GM23338 (cell line): ENCODE results near the gene TPRG1. TPM values are rescaled to one million over a fixed set of nuclear protein-coding genes. Genes with fewer than 3 reads are reported as not detected.

Experiments used
- ATAC-seq: fragments of 200-7000 bp; cut with Tn5 transposase; 3 replicates; pipeline ENCODE4 v1.9.1; 2020
- DNase-seq: peaks from one replicate; pipeline ENCODE4 v3.0.0-alpha.2; 2015; ENCODE audit warnings: low spot score
- H2AFZ ChIP-seq: fragments of 200-600 bp; sonication (generic); 2 replicates; pipeline ENCODE4 v1.8.0; 2016; ENCODE audit warnings: antibody characterized with exemption, mild to moderate bottlenecking, moderate library complexity
- H3F3A ChIP-seq: fragments of 200-600 bp; sonication (generic); replicated peaks from 2 replicates; pipeline ENCODE4 v1.8.0; 2017; ENCODE audit warnings: antibody characterized with exemption, mixed run types, low read depth
- H3K27ac ChIP-seq: fragments of 200-600 bp; sonication (generic); 2 replicates; pipeline ENCODE4 v1.6.1; 2016; ENCODE audit warnings: low read depth
- H3K27me3 ChIP-seq: fragments of 200-600 bp; sonication (generic); 2 replicates; pipeline ENCODE4 v1.8.0; 2016; ENCODE audit warnings: mild to moderate bottlenecking, mixed run types, moderate library complexity; ENCODE audit not compliant: insufficient read depth
- H3K36me3 ChIP-seq: fragments of 200-600 bp; sonication (generic); 2 replicates; pipeline ENCODE4 v1.8.0; 2016; ENCODE audit warnings: mild to moderate bottlenecking; ENCODE audit not compliant: insufficient read depth
- H3K4me1 ChIP-seq: fragments of 200-600 bp; sonication (generic); 2 replicates; pipeline ENCODE4 v1.8.0; 2016; ENCODE audit warnings: mild to moderate bottlenecking, moderate library complexity; ENCODE audit not compliant: insufficient read depth
- H3K4me2 ChIP-seq: fragments of 200-600 bp; sonication (generic); 2 replicates; pipeline ENCODE4 v1.7.1; 2017; ENCODE audit warnings: mixed run types
- H3K4me3 ChIP-seq: fragments of 200-600 bp; sonication (generic); 2 replicates; pipeline ENCODE4 v1.6.1; 2016; ENCODE audit warnings: mixed run types
- H3K79me2 ChIP-seq: fragments of 200-600 bp; sonication (generic); replicated peaks from 2 replicates; pipeline ENCODE4 v1.8.0; 2017; ENCODE audit warnings: mild to moderate bottlenecking; ENCODE audit not compliant: insufficient read depth
- H3K9me2 ChIP-seq: fragments of 200-600 bp; sonication (generic); 2 replicates; pipeline ENCODE4 v1.8.0; 2017; ENCODE audit not compliant: insufficient read depth
- H4K20me1 ChIP-seq: fragments of 200-600 bp; sonication (generic); replicated peaks from 2 replicates; pipeline ENCODE4 v1.8.0; 2017; ENCODE audit warnings: mild to moderate bottlenecking; ENCODE audit not compliant: insufficient read depth
- H3K27ac Mint-ChIP-seq: 2 replicates; pipeline ENCODE4 v1.8.0; 2020; ENCODE audit warnings: inconsistent platforms, mild to moderate bottlenecking, moderate library complexity, mixed read lengths
- H3K27me3 Mint-ChIP-seq: 3 replicates; pipeline ENCODE4 v1.8.0; 2022; ENCODE audit warnings: low read depth, mild to moderate bottlenecking, moderate library complexity, mixed read lengths, inconsistent platforms; ENCODE audit not compliant: insufficient read depth, poor library complexity
- H3K36me3 Mint-ChIP-seq: 3 replicates; pipeline ENCODE4 v1.8.0; 2021; ENCODE audit warnings: low read depth, mild to moderate bottlenecking, inconsistent platforms, moderate library complexity, mixed read lengths
- H3K4me1 Mint-ChIP-seq: 3 replicates; pipeline ENCODE4 v1.8.0; 2020; ENCODE audit warnings: mild to moderate bottlenecking, inconsistent platforms, mixed read lengths
- H3K4me3 Mint-ChIP-seq: 3 replicates; pipeline ENCODE4 v1.8.0; 2021; ENCODE audit warnings: moderate library complexity, mild to moderate bottlenecking, inconsistent platforms, mixed read lengths
- H3K9me3 Mint-ChIP-seq: 3 replicates; pipeline ENCODE4 v1.8.0; 2020; ENCODE audit warnings: moderate library complexity, mild to moderate bottlenecking, inconsistent platforms, mixed read lengths
- CTCF ChIP-seq, 2 experiments: fragments of 200-600 bp in 1 of 2; sonication (generic) in 1 of 2; conservative IDR thresholded peaks; 2 replicates each; pipeline versions ENCODE4 v1.5.1 to v1.6.1; 2016 to 2017; ENCODE audit warnings: antibody characterized with exemption in 2 of 2, low read depth in 2 of 2, mild to moderate bottlenecking in 2 of 2, moderate library complexity in 1 of 2
- ETS1 ChIP-seq: IDR thresholded peaks from 2 replicates; pipeline ENCODE4 v1.6.1; 2016; ENCODE audit warnings: antibody characterized with exemption
- EZH2 ChIP-seq: fragments of 200-600 bp; sonication (generic); IDR thresholded peaks from one replicate; pipeline ENCODE4 v1.8.0; 2017; ENCODE audit warnings: antibody characterized with exemption, mild to moderate bottlenecking, low read depth; ENCODE audit not compliant: unreplicated experiment
- EZH2phosphoT487 ChIP-seq: fragments of 200-600 bp; sonication (generic); IDR thresholded peaks from one replicate; pipeline ENCODE4 v1.8.1; 2018; ENCODE audit warnings: antibody characterized with exemption; ENCODE audit not compliant: unreplicated experiment
- JUNB ChIP-seq: IDR thresholded peaks from one replicate; pipeline ENCODE4 v1.6.1; 2016; ENCODE audit warnings: antibody characterized with exemption; ENCODE audit not compliant: unreplicated experiment
- POLR2AphosphoS5 ChIP-seq: IDR thresholded peaks from 2 replicates; pipeline ENCODE4 v1.6.1; 2016; ENCODE audit warnings: antibody characterized with exemption, low read depth
- ZNF331 ChIP-seq: fragments of 250-450 bp; sonication (Bioruptor Pico); IDR thresholded peaks from 2 replicates; pipeline ENCODE4 v1.5.0; 2020; ENCODE audit warnings: low read depth, mild to moderate bottlenecking, moderate library complexity
- polyA plus RNA-seq: library from polyadenylated mRNA; unstranded; fragments of >200 nt; fragmentation: Nextera tagmentation; extraction: Ambion mirVana; gene quantifications from 2 replicates; pipeline ENCODE4 v1.2.1, GENCODE V29; 2016
- total RNA-seq: library from RNA; depleted of rRNA; stranded (reverse); fragments of >200 nt; shearing (Covaris generic); gene quantifications from 2 replicates; pipeline ENCODE4 v1.2.3, GENCODE V29; 2014

Gene TPRG1
- total and polyA plus RNA-seq, 2 experiments from 2014 or later, result 0.74 to 1.7 TPM

- TF ChIP-seq ETS1, result no peak
- TF ChIP-seq EZH2phosphoT487, result no peak
- no peak for TF ChIP-seq JUNB
- no peak for TF ChIP-seq EZH2
- no peak for TF ChIP-seq CTCF (conservative IDR thresholded peaks at IDR 0.05; ENCODE audit: low read depth in 2 of 2)
Measured at GRCh38 chr3:189122110-189122509, 49.7 kb upstream of the TPRG1 start (continued).

- ATAC-seq, result no peak
Measured at GRCh38 chr3:189122526-189123205, 49.1 kb upstream of the TPRG1 start.

More at GRCh38 chr3:189122526-189123205, 49.1 kb upstream of the TPRG1 start:
- H3K27me3 Mint-ChIP-seq, result peaks cover 2% of the 10 kb centered on the region
- no peak for DNase-seq
- H3K4me3 Mint-ChIP-seq, result no peak overlapping the region
- H3K9me2 ChIP-seq, result 0 out of 2 replicates have a peak, but pooled peaks cover 2% of the 10 kb centered on the region
- H3K27ac ChIP-seq, result no peak overlapping the region
- H3K27ac Mint-ChIP-seq, result no peak overlapping the region; the same call in 1 of the 2 replicates
- no peak overlapping the region for H3K4me3 ChIP-seq
- no peaks in the 10 kb centered on the region for H3F3A ChIP-seq
- H3K36me3 Mint-ChIP-seq, result no peaks in the 10 kb centered on the region; the same call in 2 of the 3 replicates
- peaks cover 2% of the 10 kb centered on the region; the same call in 2 of the 3 replicates for H3K4me1 Mint-ChIP-seq
- TF ChIP-seq ETS1 (no peak), JUNB (no peak), EZH2phosphoT487 (no peak), POLR2AphosphoS5 (no peak), ZNF331 (CRISPR knock-in tag) (no peak)
- no peaks in the 10 kb centered on the region for H3K27me3 ChIP-seq
- no peaks in the 10 kb centered on the region for H3K36me3 ChIP-seq
- H3K4me2 ChIP-seq, result no peak overlapping the region
- H2AFZ ChIP-seq, result no peak overlapping the region
- H3K79me2 ChIP-seq, result no peaks in the 10 kb centered on the region
- no peaks in the 10 kb centered on the region for H4K20me1 ChIP-seq
- peaks cover 9% of the 10 kb centered on the region for H3K9me3 Mint-ChIP-seq
- no peaks in the 10 kb centered on the region; the same call in 1 of the 2 replicates for H3K4me1 ChIP-seq
